ENCODE measurements around the gene CYP46A1.

The CYP46A1 gene

DNA sequence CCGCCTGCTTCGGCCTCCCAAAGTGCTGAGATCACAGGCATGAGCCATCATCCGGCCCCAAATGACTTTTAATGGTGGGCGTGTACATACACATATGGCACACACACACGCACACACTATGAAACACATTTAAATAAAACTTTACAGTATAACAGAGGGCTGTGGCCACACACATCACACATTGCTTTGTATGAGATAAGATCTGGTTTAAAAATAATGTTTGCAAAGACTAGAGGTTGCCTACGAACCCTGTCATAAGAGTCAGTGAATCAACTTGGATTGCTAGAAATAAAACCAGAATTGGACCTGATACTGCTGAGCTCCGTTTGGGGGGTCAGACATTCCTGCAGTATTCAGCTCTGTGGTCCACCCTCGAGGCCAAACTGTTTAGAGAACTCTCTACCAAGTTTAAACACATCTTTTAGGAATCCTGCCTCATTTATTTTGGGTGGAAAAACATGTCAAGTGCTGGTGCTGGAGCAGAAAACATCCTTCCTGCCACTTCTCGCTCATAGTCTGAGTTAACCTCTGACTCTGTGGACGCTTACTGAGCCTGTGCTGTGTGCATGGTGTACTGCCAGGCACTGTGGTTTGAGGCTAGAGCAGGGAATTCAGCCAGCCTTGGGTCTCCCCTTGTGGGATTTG lies 61.3 kb downstream of the CYP46A1 start:
- DNase-seq (ENCODE audit: low read depth): no peak

DNA sequence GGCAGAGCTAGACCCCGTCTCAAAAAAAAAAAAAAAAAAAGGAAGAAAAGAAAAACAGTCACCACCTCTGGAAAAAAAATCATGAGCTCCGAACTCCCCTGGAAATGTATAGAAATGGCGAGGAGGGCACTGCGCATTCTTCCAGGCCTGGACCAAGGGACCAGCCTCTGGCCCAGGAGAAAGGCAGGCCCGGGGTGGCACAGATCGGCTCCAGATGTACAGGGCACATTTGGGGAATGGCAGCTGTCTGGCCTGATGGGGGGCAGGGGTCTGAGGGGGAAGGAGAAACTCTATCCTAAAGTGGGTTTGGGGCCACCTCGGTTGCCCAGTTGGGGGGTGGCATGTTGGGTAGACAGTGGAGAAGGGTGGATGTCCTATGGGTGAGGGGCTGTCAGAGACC lies 63.1 kb downstream of the CYP46A1 start:
- no peak for DNase-seq (ENCODE audit: low read depth)

DNA sequence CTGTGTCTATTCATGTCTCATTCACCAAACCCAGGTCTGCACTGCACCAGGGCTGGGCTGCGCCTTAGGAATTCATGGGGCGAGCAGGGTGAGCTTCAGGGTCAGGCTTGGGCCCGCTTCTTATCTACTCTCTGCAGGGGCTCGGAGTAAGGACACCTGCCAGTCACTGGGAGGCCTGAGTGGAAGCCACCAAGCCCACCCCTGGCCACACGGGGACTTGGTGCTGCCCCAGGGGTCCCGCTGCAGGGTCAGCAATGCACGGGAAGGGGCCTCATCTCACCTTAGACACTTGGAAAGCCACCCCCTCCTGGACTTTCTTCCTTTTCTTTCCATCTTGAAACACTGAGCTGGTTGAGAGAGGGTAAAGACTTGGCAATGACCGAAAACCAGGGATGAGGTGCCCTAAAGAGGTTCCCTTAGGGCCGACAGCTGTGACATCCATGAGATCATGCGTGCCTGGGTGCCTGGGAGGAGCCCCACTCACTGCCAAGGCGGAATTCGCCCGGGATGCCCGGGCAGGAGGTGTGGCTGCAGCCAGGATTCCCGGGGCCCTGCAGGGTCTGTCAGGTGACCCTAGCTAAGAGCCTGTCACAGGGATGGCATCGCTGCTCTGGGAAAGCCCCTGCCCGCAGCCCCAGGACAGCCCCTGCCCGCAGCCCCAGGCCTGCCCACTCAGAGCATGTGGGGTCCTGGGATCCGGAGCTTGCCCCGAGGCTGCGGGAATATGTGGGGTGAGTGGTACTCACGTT lies 63.7 kb downstream of the CYP46A1 start:
- no peak for DNase-seq (ENCODE audit: low read depth)

DNA sequence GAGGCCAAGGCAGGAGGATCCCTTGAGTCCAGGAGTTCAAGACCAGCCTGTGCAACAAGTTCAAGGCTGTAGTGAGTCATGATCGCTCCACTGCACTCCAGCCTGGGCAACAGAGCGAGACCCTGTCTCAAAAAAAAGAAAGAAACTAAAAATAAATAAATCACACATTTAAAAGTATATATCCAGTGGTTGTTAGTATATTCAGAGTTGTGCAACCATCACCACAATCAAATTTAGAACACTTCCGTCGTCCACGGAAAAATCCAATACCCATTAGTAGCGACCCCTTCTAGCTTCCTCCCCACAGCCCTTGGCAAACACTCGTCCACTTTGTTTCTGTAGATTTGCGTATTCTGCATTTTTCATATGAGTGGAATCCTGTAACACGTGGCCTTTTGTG lies 64.4 kb downstream of the CYP46A1 start:
- DNase-seq (ENCODE audit: low read depth): no peak

DNA sequence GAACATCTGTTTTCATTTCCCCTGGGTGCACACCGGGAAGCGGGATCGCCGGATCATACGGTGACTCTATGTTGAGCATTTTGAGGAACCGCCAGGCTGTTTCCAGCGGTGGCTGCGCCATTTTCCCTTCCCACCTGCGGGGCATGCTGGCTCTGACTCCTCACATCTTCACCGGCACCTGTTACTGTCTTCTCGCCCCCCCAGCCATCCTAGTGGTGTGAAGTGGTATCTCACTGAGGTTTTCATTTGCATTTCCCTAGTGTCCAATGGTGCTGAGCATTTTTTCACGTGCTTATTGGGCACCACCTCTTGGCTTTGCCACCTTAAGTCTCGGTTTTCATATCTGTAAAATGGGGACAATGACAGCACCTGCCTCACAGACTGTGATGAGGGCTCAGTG lies 65.0 kb downstream of the CYP46A1 start:
- DNase-seq (ENCODE audit: low read depth): no peak

DNA sequence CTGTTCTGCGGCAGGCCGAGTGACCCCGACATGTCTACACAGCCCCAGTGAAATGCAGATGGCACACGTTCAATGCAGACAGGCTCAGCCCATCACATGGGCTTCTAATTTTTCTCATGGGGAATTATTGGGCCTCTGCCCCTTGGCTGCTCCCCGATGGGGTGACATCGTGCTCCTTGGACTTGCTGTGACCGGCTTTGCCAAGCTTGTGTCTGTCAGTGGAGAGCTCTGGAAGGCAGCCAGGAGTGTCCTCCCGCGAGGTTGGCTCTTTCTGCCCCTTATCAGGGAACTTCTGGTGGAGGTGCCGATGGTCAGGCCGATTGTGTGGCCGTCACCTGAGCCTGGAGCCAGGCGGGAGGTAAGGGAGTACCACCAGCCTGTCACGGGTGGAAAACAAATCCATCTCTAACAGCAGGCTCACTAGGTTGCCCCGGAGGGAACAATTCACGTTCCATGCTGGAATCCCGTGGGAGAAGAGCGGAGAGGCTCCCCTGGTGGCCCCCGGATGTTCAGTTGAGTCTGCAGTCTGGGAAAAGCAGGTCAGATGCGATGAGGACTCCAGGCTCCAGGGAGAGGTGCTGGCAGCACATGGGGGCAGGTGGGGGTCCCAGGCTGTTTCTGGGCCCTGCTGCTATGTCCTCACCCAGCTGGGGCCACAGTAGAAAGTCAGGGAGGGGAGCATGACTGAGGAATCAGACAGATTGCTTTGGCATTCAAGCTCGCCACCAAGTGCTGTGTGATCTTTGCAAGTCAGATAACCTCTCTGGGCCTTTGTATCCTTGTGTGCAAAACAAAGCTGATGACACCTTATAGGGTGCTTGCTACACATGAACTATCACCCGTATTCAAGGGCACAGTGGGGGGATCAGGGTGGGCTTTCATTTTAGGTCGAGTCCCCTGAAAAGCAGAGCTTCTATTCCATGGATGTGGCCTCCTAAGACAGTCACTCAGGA lies 65.9 kb downstream of the CYP46A1 start:
- no peak for DNase-seq (ENCODE audit: low read depth)

DNA sequence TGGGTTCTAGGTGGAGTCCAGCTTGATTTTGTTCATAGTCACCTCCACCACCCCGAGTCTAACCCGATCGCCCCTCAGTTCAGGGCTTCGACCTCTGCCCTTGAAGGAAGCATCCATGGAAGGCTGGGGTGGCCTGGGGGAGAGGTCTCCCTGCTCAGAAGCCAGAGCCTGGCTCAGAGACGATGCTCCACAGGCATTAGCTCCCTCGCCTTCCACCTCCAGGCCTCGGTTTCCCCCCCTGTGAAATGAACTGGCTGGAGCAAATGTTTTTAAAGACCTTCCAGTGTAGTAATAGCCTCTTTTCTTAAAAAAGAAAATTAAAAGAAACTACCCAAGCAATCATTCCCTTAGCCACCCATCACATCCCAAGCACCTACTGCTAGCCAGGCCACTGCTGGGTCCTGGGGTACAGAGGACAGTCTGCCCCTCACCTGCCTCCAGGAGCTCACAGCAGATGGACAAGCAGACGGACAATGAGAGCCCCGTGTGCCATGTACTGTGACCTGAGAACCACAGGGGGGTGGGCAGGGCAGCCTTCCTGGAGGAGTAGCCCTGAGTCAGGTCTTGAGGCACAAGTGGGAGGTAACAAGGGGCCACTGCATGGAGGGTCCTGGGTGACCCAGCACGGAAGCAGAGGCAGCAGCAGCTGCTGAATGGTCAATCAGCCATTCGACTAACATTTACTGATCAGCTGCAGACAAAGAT lies 66.8 kb downstream of the CYP46A1 start:
- no peak for DNase-seq (ENCODE audit: low read depth)

DNA sequence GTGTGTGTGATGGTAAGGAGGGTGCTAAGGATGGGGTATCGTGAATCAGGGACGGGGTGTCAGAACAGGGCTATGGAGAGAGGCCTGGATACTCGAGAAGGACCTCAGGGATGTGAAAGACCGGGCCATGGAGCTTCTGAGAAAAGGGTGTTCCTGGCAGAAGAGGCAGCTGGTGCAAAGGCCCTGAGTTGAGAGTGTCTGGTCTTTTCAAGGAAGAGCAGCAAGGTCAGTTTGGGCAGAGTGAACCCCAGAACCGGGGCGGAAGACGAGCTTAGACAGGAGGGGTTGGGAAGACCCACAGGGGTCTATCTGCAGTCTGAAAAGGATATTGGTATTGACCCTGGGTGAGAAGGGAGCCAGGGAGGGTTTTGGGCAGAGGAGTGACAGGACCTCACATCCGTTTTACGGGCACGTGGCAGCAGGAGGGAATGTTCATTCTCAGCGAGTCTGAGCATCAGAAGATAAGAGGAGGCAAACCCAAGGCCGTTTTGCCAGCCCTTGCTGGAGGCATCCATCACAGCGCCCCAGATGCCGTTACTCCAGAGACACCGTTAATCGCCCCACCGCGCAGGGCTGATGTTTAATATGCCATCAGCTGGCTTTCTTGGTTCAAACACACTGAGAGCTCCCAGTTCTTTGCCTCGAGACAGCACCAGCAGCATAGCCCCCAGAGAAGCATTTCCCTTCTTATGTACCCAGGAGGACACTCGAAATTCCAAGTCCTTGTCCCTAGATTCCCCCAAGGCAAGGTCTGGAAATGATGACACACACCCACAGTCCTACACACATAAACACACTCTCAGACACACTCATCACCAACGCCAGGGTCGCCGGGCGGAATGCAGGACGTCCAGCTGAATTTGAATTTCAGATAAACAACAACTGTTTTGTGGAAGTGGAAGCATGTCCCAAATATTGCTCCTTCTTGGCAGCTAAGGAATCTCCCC lies 67.7 kb downstream of the CYP46A1 start:
- DNase-seq (ENCODE audit: low read depth): no peak

DNA sequence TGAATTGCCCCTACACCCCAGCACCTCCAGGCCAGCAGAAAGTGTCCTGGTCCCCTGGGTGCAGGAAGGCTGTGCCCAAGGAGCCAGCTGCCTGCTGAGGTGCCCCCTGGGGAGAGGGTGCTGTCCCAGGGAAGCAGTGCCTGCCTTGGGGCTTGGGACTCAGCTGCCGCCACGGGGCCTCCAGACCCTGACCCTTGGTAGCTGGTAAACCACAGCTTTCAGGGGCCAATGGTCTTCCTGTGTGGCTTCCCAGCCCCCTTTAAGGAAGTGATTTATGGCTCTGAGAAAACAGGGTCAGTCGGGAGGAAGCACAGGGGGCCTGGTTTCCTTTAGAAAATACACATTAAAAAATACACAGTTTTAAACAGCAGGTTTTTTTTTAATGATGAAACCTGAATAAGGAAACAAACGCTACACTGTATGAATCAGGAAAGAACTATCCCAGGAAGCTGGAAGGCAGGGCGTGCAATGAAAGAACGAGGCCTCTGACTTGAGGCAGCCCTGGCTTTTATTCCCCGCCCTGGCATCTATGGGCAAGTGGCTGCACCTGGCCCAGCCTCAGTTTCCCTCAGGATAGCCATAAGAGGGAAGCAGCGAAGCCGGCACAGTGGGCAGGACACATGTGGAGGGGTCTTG lies 68.5 kb downstream of the CYP46A1 start:
- no peak for DNase-seq (ENCODE audit: low read depth)

DNA sequence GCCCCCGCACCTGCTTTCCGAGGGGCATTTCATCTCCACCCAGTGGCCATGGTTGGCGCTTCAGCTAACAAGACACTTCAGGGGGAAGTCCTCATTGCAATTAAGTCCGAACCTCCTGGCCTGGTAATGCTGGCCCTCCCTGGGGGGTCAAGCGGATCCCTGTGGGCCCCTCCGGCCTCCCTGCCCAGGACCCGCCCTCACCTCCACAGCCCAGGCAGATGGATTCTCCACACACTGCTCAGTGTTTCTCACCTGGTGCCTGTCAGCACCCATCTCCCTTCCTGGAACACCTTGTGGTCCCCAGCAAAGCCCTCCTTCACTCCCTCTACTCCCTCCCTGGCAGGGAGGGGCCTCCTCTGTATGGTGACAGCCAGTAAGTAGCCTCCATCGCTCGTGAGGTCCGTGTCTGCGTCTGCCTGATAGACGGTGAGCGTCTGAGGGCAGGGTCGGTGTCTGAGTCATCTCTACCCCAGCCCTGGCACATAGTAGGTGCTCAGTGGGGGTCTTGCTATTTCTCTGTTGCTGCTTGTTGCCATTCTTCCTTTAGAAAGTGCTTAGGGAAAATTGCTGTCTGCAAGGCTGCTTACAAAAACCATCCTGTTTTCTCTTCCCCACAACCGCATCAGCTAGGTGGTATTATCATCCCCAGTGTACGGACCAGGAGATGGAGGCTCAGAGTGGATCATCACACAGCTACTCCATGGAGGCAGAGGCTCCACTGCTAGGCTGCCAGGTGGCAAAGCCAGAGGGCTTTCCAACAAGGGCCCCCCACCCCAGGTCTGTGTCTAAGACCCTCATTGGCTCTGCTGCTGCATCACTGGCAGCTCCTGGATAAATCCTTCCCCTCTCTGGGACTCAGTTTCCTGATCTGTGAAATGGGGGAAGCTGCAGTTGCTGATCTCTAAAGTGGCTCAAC lies 69.4 kb downstream of the CYP46A1 start:
- no peak for DNase-seq (ENCODE audit: low read depth)

DNA sequence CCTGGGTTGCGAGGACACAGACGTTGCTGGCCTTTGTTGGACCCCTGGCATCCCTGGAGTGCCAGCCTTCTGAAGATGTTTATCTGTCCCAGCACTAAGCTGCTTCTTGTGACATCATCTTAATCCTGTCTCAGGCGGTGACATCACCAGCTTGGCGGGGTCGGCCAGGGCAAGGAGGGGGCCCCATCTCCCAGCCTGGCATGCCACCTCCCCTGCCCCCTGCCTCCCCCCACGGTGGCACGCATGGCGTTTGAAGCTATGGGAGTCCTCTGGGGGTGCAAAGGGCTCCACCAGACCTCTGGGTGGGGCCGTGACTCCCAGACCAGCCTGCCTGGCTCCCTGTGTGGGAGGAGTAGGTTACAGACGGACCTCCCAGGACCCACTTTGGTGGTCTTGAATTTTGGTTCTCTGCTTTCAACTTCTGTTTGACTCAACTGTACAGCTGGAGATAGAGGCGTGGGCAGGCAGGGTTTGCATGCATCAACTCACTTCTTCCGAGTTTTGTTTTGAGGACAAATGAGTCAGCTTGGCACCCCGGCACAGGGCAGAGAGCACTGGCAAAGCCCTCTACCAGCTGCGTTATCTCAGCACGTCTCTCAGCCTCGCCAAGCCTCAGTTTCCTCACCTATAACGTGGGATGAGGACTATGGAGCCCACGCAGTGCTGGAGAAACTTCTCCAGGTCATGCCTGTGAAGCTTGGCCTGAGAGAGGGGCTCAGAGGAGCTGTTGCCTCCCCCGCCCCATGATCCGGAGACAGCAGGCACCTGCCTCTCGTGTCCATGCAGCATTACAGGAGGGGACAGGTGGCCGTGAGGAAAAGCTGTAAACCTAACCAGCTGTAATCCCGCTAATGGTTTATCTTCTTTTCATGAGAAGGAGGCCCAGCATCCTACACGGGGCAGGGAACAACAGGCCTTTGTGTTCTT lies 70.3 kb downstream of the CYP46A1 start:
- DNase-seq (ENCODE audit: low read depth): no peak

DNA sequence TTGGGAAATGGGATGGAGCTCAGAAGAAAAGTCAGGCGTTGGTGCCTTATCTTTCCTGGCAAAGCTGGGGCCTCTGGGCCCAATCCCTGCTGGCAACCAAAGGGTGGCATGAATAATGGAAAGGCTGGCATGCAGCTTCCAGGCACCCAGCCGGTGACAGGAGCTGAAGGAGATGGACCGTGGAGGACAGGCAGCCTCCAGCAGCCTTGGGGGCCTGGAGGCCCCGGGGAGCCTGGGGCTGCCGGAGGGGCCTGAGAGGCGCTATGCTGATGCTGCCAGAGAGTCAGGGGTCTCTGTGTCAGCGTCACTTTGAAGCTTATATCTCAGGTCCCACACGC lies 70.9 kb downstream of the CYP46A1 start:
- DNase-seq (ENCODE audit: low read depth): no peak

DNA sequence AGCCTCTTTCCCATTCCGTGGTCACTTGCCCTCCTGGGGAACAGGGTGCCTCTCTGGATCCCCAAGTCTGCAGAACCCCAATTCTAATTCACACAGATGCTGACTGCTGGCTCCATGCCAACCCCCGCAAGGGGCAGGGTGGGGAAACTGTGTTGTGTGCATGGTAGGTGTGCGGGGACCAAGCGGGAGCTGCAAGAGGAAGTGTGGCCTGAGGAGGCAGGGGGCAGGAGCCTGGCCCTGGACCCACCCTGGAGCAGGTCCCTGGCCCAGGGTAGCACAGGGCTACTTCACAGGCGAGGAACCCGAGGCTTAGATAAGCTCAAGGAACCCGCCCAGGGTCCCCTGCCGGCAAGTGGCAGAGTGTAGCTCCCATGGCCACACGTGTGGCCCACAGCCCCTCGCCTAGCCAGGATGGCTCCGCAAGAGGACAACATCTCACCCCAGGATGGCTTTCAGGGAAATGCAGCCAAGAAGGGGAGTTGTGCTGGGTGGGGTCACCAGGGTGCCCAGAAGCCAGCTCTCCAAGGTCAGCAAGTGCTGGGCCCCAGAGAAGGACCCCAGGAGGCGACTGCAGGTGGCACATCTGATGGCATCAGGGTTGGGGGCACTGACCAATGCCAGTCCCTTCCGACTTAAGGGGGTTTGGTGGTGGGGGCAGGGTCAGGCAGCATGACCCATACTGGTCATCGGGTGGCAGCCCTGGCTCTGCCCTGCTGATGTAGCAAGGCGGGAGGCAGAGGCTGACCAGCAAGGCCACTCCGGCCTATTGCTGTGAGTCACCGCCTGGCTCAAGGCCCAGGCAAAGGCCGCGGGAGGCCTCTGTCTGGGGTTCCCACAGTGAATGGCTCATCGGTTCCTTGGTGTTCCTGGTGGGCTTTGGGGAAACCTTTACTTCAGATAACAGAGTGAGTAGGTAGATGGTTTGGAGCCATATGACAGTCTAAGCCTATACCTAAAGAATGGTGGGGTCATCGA lies 71.8 kb downstream of the CYP46A1 start:
- no peak for DNase-seq (ENCODE audit: low read depth)

DNA sequence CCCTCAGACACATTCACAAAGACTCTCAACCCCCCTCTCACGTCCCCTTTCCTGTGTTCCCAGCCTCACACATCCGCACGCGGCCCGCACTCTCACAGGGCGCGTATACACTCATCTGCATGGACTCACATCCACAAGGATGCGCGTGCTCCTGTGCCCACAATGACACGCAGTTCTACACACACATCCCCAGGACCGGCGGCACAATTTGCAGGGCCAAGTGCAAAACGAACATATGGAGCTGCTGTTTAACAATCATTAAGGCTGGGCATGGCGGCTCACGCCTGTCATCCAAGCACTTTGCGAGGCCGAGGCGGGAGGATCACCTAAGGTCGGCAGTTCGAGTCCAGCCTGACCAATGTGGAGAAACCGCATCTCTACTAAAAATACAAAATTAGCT lies 72.7 kb downstream of the CYP46A1 start:
- DNase-seq (ENCODE audit: low read depth): no peak

DNA sequence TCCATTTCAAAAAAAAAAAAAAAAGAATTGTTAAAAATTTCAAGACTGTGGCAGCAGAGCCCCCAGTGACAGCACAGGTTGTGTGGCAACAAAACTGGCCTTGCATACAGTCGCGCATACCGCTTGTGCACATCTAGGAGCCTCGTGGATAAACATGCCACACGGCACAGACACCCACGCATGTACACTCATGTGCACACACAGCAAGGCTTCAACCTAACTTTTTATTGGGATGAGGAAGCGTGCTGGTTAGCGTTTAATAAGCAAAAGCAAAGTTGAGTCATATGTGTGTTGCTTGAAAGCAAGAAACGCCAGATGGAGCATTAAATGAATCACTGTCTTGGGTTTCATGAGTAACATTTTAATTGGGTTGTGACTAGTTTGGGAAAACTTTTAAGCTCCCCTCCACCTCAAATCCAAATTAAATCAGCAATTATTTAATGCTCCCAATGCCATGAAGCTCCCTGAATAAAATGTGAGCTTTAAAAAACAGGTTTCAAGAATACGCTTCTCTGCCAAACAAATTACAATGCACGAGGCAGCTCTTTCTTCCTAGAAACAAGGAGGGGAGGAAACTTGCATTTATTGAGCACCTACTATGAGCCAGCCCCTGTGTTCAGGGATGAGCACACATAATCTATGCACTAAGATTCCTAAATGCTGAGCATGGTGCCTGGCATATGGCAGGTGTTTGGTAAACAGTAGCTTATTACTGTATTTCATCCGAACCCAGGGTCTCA lies 73.4 kb downstream of the CYP46A1 start:
- DNase-seq (ENCODE audit: low read depth): no peak

DNA sequence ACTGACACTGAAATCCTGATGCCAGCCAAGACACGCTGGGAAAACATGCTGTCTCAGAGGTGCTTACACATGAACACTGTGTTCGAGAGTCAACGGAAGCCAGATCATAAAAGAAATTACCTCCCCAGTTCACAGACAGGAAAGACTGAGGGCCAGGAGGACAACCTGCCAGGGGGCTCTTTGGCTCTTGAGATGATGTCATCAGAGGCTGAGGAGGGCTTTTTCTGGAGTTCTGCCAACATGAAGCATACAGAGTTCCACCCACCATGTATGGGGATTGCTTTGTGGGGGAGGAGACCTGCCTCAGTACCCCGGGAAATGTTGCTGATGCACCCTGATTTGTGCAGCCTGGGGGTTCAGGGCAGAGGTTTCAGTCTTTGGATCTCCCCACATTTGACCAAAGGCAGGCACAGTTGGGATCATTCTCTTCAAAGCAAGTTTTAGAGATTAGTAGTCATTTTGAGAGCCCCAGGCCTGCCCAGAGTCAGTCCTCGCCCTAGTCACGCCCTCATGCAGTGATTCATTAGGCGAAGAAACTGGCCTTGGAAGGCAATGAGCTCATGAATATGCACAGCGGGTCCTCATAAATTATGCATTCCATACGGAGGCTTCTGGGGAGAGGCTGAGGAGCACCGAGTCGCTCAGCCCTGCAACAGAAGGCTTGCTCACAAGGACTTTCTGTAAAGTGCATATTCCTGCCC lies 74.2 kb downstream of the CYP46A1 start:
- no peak for DNase-seq (ENCODE audit: low read depth)

Data from T follicular helper cell (primary cell).